BE2C (cell line): ENCODE results near the gene DTNB.

Experiments used
- DNase-seq: peaks from one replicate; pipeline ENCODE4 v3.0.0-alpha.2; 2020
- H3K27me3 ChIP-seq: fragments of 250-450 bp; sonication (Bioruptor Pico); 2 replicates; pipeline ENCODE4 v1.5.1; 2020; ENCODE audit warnings: mild to moderate bottlenecking
- H3K36me3 ChIP-seq: fragments of 250-450 bp; sonication (Bioruptor Pico); 2 replicates; pipeline ENCODE4 v1.5.1; 2020; ENCODE audit warnings: mild to moderate bottlenecking
- H3K4me1 ChIP-seq: fragments of 250-450 bp; sonication (Bioruptor Pico); 2 replicates; pipeline ENCODE4 v1.5.1; 2020
- H3K4me3 ChIP-seq: 2 replicates; pipeline ENCODE4 v1.5.1; 2011; ENCODE audit warnings: low read depth, low read length
- H3K9me3 ChIP-seq: fragments of 250-450 bp; sonication (Bioruptor Pico); 2 replicates; pipeline ENCODE4 v1.5.1; 2020
- CTCF ChIP-seq: IDR thresholded peaks from 2 replicates; pipeline ENCODE4 v1.5.1; 2012; ENCODE audit warnings: mild to moderate bottlenecking, low read depth, low read length

The DTNB gene

GRCh38 chr2:25389161-25389560, 284.2 kb downstream of the DTNB start:
- Histone ChIP-seq H3K4me1 (no peaks in the 10 kb centered on the region), H3K27me3 (no peaks in the 10 kb centered on the region), H3K9me3 (no peaks in the 10 kb centered on the region), H3K36me3 (peaks cover 7% of the 10 kb centered on the region), H3K4me3 (no peak overlapping the region)
- DNase-seq, result no peak
- no peak for TF ChIP-seq CTCF

GRCh38 chr2:25388491-25388890, 284.9 kb downstream of the DTNB start:
- no peak for DNase-seq
- no peak for TF ChIP-seq CTCF
- H3K27me3 ChIP-seq, result no peaks in the 10 kb centered on the region

GRCh38 chr2:25387876-25388449, 285.4 kb downstream of the DTNB start:
- H3K36me3 ChIP-seq, result peaks cover 7% of the 10 kb centered on the region
- H3K4me3 ChIP-seq, result no peak overlapping the region
- H3K27me3 ChIP-seq, result no peaks in the 10 kb centered on the region
- H3K4me1 ChIP-seq, result no peaks in the 10 kb centered on the region
- no peaks in the 10 kb centered on the region for H3K9me3 ChIP-seq
- no peak for TF ChIP-seq CTCF
- no peak for DNase-seq

More at GRCh38 chr2:25388491-25388890, 284.9 kb downstream of the DTNB start:
- Histone ChIP-seq H3K9me3 (no peaks in the 10 kb centered on the region), H3K36me3 (peaks cover 7% of the 10 kb centered on the region), H3K4me1 (no peaks in the 10 kb centered on the region), H3K4me3 (no peak overlapping the region)

GRCh38 chr2:25386971-25387875, 286.2 kb downstream of the DTNB start:
- Histone ChIP-seq H3K4me3 (no peak overlapping the region), H3K9me3 (no peaks in the 10 kb centered on the region), H3K27me3 (no peaks in the 10 kb centered on the region), H3K36me3 (peaks cover 7% of the 10 kb centered on the region), H3K4me1 (no peaks in the 10 kb centered on the region)
- DNase-seq, result no peak
- no peak for TF ChIP-seq CTCF

GRCh38 chr2:25385910-25386309, 287.5 kb downstream of the DTNB start:
- Histone ChIP-seq H3K9me3 (no peaks in the 10 kb centered on the region), H3K36me3 (peaks cover 7% of the 10 kb centered on the region), H3K4me1 (no peaks in the 10 kb centered on the region), H3K4me3 (no peak overlapping the region), H3K27me3 (no peaks in the 10 kb centered on the region)
- no peak for TF ChIP-seq CTCF
- DNase-seq, result no peak

- Histone ChIP-seq H3K4me1 (no peaks in the 10 kb centered on the region), H3K27me3 (no peaks in the 10 kb centered on the region)
- TF ChIP-seq CTCF, result no peak
Measured at GRCh38 chr2:25383806-25384205, 289.6 kb downstream of the DTNB start.

More at GRCh38 chr2:25383806-25384205, 289.6 kb downstream of the DTNB start:
- Histone ChIP-seq H3K36me3 (peaks cover 7% of the 10 kb centered on the region), H3K4me3 (no peak overlapping the region), H3K9me3 (no peaks in the 10 kb centered on the region)
- no peak for DNase-seq
